Progenitor cell of endocrine pancreas (in vitro differentiated cells): ENCODE data around the gene PSTK. TPM values are rescaled to one million over a fixed set of nuclear protein-coding genes. Genes with fewer than 3 reads are reported as not detected.

Experiments used
- DNase-seq: peaks from one replicate; pipeline ENCODE4 v3.0.0; 2021; ENCODE audit warnings: low spot score; ENCODE audit not compliant: unreplicated experiment
- H3K27ac Mint-ChIP-seq: 2 replicates; pipeline ENCODE4 v1.8.0; 2021; ENCODE audit warnings: mild to moderate bottlenecking, moderate library complexity, mixed read lengths
- H3K27me3 Mint-ChIP-seq: 2 replicates; pipeline ENCODE4 v1.8.0; 2021; ENCODE audit warnings: mixed read lengths
- H3K36me3 Mint-ChIP-seq: 2 replicates; pipeline ENCODE4 v1.8.0; 2022; ENCODE audit warnings: mixed read lengths; ENCODE audit not compliant: insufficient read depth
- H3K4me1 Mint-ChIP-seq: 2 replicates; pipeline ENCODE4 v1.8.0; 2021; ENCODE audit warnings: low read depth, mixed read lengths
- H3K4me3 Mint-ChIP-seq: 2 replicates; pipeline ENCODE4 v1.8.0; 2021; ENCODE audit warnings: low read depth, mild to moderate bottlenecking, moderate library complexity, mixed read lengths
- H3K9me3 Mint-ChIP-seq: 2 replicates; pipeline ENCODE4 v1.8.0; 2021; ENCODE audit warnings: low read depth, mixed read lengths
- CTCF ChIP-seq: fragments of 200-600 bp; sonication (generic); IDR thresholded peaks from one replicate; pipeline ENCODE4 v1.5.0; 2021; ENCODE audit warnings: antibody characterized with exemption, mild to moderate bottlenecking; ENCODE audit not compliant: unreplicated experiment
- total RNA-seq: library from RNA; stranded (reverse); gene quantifications from 2 replicates; pipeline ENCODE4 v1.2.1, GENCODE V29; 2021

PSTK gene
- total RNA-seq, 1 donor from 2014 or later = 6.3 TPM

GRCh38 chr10:122992031-122992585 is 11.9 kb downstream of the PSTK start:
- TF ChIP-seq CTCF = no peak
- no peak for DNase-seq
- Mint-ChIP-seq H3K4me3 (no peak overlapping the region), H3K27me3 (no peaks in the 10 kb centered on the region), H3K4me1 (no peaks in the 10 kb centered on the region), H3K36me3 (peaks cover 10% of the 10 kb centered on the region), H3K9me3 (no peaks in the 10 kb centered on the region), H3K27ac (no peak overlapping the region)

GRCh38 chr10:122993797-122994336 is 13.7 kb downstream of the PSTK start:
- no peak for DNase-seq
- Mint-ChIP-seq H3K4me1 (no peaks in the 10 kb centered on the region), H3K9me3 (no peaks in the 10 kb centered on the region), H3K27ac (no peak overlapping the region), H3K4me3 (no peak overlapping the region), H3K27me3 (no peaks in the 10 kb centered on the region), H3K36me3 (peaks cover 10% of the 10 kb centered on the region)
- TF ChIP-seq CTCF = no peak

GRCh38 chr10:122995936-122996335 is 15.7 kb downstream of the PSTK start:
- peaks cover 8% of the 10 kb centered on the region for H3K36me3 Mint-ChIP-seq
- H3K9me3 Mint-ChIP-seq = no peaks in the 10 kb centered on the region
- no peak for TF ChIP-seq CTCF
- H3K4me3 Mint-ChIP-seq = no peak overlapping the region
- H3K4me1 Mint-ChIP-seq = peaks cover 5% of the 10 kb centered on the region
- H3K27me3 Mint-ChIP-seq = no peaks in the 10 kb centered on the region
- no peak for DNase-seq
- no peak overlapping the region for H3K27ac Mint-ChIP-seq

- Mint-ChIP-seq H3K4me3 (no peak overlapping the region), H3K4me1 (peaks cover 5% of the 10 kb centered on the region), H3K9me3 (no peaks in the 10 kb centered on the region), H3K27me3 (no peaks in the 10 kb centered on the region), H3K36me3 (peaks cover 6% of the 10 kb centered on the region), H3K27ac (no peak overlapping the region)
- no peak for DNase-seq
- no peak for TF ChIP-seq CTCF
Measured at GRCh38 chr10:122997864-122998263, 17.7 kb downstream of the PSTK start.

- no peaks in the 10 kb centered on the region for H3K27me3 Mint-ChIP-seq
- no peak for DNase-seq
- no peak overlapping the region for H3K27ac Mint-ChIP-seq
- peaks cover 5% of the 10 kb centered on the region for H3K4me1 Mint-ChIP-seq
- H3K4me3 Mint-ChIP-seq = no peak overlapping the region
- no peaks in the 10 kb centered on the region for H3K9me3 Mint-ChIP-seq
- no peak for TF ChIP-seq CTCF
- H3K36me3 Mint-ChIP-seq = peaks cover 6% of the 10 kb centered on the region
Measured at GRCh38 chr10:122998360-122998917, 18.2 kb downstream of the PSTK start.
